NCI-H526 (cell line): ENCODE measurements around the gene PPP1R12C.
A peak's percentile ranks its signal among the peaks of the same experiment; 100 is the strongest.

Source experiments
- DNase-seq, 2 experiments: peaks; one replicate each; lab custom pipeline; 2025; lab: John Stamatoyannopoulos, UW

PPP1R12C gene

DNA sequence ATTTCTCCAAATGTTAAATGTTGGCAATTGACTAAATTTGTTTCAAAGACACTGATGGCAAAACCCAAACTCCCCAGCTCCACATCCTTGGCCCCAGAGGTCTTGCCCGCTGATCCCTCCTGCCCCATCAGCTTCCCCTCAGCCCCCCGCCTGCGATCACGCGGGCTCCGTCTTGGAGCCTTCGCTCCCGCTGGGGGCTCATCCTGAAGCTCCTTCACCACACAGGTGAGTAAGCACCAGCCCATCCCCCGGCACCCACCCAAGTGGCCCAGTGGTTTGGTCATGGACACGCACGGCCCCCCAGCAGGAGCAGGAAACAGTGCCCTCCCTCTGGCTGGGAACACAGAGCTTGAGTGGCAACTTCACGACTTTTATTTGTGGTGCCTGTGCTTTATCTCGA is 26.9 kb downstream of the PPP1R12C start:
- no peak for DNase-seq

DNA sequence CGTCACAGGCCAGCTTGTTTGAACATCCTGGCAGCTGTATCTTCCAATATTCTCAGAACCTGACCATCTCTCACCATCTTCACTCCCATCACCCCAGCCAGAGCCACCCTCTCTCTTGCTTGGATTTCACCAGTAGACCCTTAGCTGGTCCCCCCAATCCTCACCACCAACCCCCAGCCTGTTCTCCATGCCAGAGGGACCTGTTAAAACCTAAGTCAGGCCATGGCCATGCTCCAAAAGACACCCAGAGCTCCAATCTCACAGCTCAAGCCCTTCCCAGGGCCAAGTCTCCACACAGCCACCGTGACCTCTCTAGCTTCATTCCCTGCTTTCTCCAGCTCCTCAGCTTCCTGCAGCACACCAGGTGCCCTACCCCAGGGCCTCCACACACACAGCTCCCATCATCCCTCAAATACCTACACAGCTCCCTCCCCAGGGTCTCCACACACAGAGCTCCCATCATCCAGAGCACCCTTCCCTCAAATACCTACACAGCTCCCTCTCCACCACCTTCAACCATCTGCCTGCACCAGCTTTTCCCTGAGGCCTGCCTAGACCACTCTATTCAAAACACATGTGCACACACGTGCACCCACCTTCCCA is 28.0 kb downstream of the PPP1R12C start:
- no peak for DNase-seq

DNA sequence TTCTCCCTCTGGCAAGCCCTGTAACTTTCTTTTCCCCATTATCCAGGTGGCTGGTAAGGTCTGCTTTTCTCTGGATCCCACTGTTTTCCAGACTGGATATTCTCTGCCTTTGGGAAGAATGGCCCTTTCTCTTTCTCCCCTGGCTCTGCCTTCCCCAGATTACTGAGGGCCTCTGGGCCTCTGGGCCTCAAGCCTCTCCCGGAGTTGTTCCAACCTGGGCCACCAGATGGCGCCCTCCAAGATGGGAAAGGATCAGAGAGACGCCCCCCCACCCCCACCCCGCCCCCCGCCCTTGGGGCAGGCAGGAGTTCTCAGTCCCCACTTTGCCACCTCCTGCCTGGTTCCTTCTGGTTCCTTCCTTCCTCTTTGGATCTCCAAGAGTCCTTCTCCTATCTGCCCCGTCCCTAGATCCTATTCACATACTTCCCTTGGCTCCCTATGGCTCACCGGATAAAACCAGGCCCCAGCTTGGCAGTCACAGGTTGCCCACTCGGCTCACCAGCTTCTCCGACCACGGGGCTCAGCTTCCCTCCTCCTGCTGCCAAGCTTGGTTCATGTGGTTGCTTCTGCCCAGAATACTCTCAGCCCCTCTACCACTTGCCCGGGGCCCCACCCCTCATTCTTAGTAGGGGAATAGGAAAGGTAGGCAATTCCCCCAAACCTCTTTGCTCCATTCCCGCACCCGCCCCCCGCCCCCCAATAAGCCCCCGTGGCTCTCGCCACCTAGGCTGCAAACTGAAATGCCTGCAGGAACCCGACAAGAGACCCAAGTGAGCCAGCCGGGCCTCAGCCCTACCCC is 28.7 kb downstream of the PPP1R12C start:
- DNase-seq, result peak in 1 of 2 experiments; percentile 88

DNA sequence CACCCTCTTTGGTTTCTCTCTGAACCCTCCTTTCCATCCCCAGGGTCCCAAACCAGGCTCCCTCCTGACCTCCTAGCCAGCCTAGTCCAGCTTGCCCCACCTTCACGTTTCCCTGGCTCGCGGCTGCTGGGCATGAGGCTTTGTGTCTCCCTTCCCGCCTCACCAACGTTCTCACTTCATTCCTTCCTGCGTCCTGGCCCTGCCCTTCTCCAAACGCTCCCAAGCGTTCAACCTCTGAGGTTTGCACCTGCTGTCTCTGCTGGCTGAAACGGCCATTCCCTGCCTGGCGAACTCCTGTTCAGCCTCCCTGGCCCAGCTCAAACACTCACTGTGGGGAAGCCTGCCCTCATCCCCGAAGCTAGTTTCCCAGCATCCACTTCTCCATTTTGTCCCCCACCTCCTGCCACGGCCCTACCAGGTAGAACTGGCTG is 29.4 kb downstream of the PPP1R12C start:
- no peak for DNase-seq

DNA sequence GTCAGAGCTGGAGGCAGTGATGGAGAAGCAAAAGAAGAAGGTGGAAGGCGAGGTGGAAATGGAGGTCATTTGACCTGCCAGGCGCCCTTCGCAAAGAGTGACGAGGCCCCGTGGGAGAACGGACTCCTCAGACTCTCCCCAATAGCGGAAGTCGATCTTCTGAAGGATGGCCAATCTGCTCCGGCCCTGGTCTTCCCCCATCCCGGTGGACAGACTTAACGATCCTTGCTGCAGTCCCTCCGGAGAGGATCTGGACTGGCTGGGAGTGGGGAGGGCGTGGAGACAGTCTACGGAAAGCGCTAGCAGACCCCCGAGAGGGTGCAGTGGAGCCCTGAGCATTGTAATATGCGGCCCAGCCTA is 29.9 kb downstream of the PPP1R12C start:
- no peak for DNase-seq

DNA sequence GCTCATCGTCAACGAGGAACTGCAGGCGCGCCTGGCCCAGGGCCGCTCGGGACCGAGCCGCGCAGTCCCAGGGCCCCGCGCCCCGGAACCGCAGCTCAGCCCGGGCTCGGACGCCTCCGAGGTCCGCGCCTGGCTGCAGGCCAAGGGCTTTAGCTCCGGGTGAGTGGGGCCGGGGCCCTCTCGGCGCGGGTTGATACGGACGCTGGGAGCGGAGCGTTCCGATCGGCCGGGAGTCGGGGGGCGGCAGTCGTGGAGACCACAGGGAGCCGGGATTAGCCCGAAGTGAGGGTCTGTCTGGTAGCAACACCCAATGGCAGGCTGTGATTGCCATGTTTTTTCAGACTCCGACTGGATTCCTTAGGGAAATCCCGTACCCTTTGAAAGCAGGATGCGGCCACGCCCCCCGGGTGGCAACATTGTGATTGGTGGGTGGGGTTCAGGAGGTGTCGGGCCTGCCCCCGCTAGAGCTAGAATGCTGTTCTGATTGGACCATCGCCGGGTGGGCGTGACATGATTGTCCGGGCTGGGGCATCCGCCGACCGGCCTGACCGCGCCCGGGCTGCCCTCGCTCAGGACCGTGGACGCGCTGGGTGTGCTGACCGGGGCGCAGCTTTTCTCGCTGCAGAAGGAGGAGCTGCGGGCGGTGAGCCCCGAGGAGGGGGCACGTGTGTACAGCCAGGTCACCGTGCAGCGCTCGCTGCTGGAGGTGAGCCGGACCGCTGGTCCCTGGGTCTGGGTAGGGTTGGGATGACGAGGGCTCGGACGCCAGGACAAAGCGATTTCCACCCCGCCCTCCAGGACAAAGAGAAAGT is 30.5 kb downstream of the PPP1R12C start:
- peak; percentile 87 to 98 for DNase-seq

DNA sequence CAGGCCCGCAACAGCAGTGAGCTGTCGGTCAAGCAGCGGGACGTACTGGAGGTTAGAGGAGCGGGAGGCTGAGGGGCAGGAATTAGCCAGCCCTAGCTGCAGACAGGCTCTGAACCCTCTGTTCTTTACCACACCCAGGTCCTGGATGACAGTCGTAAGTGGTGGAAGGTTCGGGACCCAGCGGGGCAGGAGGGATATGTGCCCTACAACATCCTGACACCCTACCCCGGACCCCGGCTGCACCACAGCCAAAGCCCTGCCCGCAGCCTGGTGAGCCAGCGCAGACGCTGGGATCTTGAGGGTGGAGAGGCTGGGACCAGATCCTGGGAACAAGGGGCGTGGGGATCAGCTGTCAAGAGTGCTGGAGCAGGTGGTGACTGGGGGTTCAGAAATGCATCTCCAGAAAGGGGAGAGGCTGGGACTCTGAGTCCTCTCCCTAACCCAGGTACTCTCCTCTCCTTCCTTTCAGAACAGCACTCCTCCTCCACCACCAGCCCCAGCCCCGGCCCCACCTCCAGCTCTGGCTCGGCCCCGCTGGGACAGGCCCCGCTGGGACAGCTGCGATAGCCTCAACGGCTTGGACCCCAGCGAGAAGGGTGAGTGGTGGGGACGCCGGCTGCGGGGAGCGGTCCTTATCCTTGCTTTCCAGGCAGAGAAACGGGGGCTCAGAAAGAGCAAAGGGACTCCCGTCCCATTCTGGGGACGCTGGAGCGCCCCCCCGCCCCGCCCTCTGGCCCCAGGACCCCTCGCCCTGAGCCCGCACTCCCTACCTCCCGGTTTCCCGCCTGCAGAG is 31.3 kb downstream of the PPP1R12C start:
- DNase-seq, result no peak

DNA sequence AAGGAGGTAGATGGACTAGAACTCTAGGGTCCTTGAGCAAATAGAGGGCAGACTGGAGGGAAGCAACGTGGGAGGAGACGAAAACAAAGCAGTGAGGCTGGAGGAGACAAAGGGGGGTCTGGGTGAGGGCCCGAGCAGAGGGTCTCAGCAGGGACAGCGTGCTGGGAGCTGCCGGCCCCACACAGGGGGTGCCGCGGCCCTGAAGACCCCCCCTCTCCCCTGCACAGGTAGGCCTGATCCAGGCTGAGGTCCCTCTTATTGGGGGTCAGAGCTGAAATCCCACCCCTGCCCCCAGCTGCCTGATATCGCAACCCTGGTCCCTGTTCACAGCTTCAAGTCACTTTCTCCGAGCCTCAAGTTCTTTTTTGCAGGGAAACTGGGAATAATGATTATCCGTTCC is 33.0 kb downstream of the PPP1R12C start:
- no peak for DNase-seq

DNA sequence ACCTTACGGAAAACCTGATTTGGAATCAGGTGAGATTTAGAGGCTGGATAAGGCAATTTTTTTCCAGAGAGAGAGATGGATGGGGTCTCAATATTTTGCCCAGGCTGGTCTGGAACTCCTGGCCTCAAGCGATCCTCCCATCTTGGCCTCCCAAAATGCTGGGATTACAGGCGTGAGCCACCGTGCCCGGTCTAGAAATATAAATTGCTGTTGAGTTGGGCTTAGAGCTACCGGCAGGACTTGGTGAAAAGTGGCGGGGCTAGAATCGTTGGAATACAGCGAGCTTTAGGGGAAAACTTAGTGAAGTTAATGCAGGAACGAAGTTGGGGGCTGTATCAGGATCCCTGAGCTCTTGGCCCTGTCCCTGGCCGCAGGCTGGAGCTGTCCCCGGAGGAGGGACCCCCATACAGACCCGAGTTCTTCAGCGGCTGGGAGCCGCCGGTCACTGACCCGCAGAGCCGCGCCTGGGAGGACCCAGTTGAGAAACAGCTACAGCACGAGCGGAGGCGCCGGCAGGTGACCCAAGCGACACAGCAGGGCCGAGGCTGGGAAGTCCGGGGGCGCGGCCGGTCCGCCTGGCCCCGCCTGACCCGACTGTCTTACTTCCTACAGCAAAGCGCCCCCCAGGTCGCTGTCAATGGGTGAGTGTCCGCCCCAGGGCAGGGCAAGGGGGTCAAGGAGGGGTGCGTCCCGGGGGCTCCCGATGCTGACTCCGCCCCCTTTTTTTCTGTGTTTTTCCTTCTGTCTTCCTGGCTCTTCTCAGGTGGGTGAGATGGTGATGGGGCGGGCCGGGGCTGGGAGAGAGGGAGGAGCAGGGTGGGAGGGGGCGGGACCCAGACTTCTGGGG is 34.2 kb downstream of the PPP1R12C start:
- no peak for DNase-seq

DNA sequence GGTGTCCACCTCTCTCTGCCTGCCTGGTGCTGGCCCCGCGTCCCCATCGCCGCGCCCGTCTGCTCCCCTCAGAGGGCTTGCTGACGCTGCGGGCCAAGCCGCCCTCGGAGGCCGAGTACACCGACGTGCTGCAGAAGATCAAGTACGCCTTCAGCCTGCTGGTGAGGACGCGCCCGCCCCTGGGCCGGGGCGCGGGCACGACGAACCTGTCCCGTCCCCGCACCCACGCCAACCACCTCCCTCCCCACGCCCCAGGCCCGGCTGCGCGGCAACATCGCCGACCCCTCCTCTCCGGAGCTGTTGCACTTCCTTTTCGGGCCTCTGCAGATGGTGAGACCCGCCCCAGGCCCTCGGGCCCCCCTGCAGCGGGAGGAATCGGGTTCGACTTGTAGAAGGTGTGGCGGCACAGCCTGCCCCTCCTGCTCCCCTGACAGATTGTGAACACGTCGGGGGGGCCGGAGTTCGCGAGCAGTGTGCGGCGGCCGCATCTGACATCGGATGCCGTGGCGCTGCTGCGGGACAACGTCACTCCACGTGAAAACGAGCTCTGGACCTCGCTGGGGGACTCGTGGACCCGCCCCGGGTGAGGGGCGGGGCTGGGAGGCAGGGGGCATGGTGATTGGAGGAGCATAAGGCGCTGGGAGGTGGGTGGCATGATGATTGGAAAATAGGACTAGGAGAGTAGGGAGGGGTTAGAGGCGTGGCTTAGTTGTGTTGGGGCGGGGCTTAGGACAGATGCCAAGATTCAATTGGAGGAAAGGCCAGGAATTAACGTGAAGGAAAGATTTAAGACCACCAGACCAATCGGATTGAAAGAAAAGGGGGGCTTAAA is 35.2 kb downstream of the PPP1R12C start:
- peak; percentile 41 to 56 for DNase-seq

DNA sequence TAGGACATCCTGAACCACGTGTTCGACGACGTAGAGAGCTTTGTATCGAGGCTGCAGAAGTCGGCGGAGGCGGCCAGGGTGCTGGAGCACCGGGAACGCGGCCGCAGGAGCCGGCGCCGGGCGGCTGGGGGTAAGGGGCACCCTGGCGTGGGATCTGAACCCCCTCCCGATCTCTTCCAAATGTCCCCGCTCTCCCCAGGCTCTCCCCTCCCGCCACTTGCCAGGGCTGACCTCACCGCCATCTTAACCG is 35.7 kb downstream of the PPP1R12C start:
- no peak for DNase-seq

DNA sequence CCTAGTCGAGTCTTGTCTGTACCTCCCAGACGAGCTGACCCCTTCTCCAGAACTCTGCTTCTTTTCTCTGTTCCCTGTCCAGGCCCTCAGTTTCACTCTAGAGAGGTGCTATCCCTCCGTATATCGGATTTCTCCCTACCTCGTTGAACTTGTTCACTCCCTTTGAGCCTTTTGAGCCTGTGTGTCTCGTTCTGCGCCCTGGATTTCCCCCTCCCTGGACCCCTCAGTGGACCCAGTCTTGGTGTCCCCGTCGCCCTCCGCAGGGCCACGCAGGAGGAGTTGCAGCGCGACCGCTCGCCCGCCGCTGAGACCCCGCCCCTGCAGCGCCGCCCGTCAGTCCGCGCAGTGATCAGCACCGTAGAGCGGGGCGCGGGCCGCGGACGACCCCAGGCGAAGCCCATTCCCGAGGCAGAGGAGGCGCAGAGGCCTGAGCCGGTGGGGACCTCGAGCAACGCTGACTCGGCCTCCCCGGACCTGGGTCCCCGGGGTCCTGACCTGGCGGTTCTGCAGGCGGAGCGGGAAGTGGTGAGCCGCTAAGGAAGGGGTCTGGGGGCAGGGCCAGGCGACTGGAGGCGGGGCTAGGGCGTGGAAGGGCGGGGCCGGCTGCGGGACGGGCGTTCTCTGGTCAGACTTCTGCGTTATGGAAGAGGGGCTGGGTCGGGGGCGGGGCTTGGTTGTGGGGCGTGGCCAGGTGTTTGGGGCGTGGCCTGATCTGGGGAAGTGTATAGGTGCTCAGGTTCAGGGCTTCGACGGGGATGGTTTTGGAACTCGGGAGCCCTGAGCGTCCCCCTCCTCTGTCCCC is 36.3 kb downstream of the PPP1R12C start:
- DNase-seq, result peak; percentile 48 to 92

DNA sequence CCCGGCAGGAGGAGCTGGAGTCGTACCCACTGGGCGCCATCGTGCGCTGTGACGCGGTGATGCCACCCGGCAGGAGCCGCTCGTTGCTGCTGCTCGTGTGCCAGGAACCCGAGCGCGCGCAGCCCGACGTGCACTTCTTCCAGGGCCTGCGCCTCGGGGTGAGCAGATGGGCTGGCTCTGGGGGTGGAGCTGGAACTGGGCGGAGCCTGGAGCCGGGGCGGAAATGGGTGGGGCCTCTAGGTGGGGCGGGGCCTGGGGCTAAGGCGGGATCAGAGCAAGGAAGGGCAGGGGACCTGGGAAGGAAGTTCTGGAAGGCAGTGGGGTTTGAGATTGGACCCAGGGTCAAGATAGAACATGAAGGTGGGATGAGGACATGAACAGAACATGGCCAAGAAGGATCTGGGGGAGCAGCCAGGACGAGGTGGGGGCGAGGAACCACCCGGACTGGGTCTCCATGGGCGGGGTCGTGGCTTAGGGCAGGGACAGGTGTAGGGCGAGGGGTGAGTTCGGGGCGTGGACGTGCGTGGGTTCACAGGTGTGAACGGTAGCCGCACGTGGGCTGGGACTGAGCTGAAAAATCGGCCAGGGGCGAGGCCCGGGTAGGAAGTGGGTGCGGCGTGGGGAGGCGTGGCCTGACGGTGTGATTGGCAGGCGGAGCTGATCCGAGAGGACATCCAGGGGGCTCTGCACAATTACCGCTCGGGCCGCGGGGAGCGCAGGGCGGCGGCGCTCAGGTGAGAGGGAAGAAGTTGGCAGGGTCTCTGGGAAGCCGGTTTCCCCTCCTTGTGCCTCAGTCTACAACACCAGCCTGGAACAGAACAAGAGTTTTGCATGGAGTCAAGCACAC is 37.1 kb downstream of the PPP1R12C start:
- DNase-seq, result peak; percentile 71 to 95

DNA sequence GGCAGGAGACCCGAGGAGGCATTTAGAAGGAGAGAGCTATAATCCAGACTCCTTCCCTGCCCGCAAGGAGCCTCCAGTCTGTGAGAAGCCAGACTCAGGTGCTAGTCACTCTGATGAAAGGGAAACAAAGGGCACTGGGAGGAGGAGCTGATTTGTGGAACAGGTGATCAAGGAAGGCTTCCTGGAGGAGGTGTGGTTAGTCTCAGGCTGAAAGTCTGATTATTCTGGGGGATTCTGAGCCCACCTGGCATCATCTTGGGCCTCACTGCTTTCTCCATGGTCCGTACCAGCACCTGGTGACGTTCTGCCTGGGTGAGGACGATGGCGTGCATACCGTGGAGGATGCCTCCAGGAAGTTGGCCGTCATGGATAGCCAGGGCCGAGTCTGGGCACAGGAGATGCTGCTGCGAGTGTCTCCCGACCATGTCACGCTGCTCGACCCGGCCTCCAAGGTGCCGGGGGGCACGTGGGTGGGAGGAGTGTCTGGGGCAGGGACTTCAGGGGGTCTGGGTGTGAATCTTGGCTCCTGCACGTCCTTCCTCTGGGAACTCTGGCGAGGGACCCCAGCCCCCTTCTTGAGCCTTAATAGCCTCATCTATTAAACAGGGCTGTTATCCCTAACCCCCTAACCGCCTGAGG is 37.9 kb downstream of the PPP1R12C start:
- no peak for DNase-seq

DNA sequence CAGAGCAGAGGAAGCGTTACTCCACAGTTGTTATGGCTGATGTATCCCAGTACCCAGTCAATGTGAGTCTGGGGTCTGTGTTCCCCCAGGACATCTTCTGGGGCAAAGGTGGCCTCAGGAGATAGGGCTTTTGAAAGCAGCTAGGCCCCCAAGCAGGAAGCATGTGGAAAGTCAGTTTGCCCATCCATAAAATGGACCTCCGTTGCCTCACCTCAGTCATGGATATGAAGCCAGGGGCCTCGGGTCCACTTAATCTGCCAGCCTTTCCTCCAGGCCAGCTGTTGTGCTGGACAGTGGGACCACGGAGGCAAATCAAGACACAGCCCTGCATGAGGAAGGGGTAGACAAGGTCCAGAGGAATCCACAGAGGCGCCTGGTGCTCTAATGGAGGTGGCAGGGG is 38.4 kb downstream of the PPP1R12C start:
- DNase-seq, result no peak

DNA sequence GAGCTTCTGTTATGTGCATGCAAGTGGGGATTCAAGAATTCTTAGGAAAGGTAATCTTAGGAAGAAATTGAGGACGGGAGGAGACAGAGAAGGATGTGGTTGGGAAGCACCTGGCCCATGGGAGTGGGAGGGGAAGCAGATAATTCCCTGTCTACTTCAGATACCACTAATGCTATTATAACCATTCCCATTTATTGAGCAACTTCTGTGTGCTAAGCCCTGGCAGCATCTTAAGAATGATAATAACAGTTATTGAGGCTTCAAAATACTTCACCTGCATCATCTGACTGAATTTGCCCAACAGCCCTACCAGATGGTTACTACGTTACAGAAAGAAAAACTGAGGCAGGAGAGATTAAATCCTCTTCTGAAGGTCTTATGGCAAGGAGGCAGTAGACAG is 40.3 kb downstream of the PPP1R12C start:
- no peak for DNase-seq

DNA sequence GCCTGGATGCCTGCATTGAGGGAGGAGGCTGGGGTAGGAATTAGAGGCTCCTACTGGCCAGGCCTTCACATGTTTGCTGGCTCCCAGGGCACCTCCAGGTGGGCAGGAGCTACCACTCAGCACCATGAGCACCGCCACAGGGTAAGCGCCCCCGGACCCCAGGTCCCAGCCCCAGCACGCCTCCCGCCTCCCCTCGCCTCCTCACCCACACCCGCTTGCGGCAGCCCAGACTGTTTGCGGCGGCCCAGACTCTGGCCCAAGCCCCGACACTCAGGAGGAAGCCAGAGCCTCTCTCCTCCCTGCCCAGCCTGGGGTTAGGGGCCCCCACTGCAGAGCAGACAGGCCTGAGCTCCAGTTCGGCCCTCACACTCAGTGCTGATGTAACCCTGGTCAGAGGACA is 41.1 kb downstream of the PPP1R12C start:
- DNase-seq, result no peak

DNA sequence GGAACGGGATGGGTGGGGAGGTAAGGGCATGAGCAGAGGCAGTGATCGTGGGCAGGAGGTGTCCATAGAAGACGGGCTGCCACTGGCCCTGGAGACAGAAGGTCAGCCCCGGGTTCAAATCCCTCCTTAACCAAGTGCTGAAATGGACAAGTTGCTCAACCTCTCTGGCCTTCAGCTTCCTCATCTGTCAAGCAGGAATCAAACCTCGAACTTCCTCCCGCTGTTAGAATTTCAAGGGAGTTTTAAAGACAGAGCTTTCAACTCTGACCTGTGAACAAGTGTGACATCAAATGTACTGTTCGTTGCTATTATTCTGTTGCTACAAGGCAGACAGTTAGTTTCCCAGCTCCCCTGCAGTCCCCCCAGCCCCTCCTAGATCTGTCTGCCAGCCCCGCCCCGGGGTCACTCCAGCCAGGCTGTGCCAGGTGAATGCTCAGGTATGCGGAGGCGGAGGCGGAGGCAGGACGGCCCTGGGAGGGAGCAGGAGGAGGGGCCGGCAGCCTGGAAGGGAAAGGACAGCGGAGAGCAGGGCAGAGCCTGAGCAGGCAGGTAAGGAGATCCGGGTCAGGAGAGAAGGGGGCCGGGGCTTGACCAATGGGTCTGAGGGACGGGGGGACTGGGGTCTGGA is 42.0 kb downstream of the PPP1R12C start, which contains the start of gene EPS8L1:
TSS of gene EPS8L1 (plus strand) at position 499 of the 628 bp plus-strand sequence. CDS start 576 bp downstream, outside the sequence.
- peak in 1 of 2 experiments; percentile 53 for DNase-seq
